GM12878 (cell line): ENCODE measurements around the gene NLRC5. TPM values are rescaled to one million over a fixed set of nuclear protein-coding genes. Genes with fewer than 3 reads are reported as not detected.

Experiments used
- CBX3 ChIP-seq: fragments of 200-600 bp; sonication (generic); IDR thresholded peaks from 2 replicates; pipeline ENCODE4 v1.6.1; 2016; ENCODE audit warnings: low read depth, borderline replicate concordance
- FOXK2 ChIP-seq: fragments of 450-650 bp; IDR thresholded peaks from 2 replicates; pipeline ENCODE4 v1.6.1; 2017; ENCODE audit warnings: mild to moderate bottlenecking, moderate library complexity
- GATAD2B ChIP-seq: fragments of 450-650 bp; conservative IDR thresholded peaks from 2 replicates; pipeline ENCODE4 v1.6.1; 2017; ENCODE audit warnings: low read depth, mild to moderate bottlenecking, moderate library complexity
- MEF2A ChIP-seq: IDR thresholded peaks from 2 replicates; pipeline ENCODE4 v1.6.1; 2011; ENCODE audit warnings: low read depth, mild to moderate bottlenecking, low read length, moderate library complexity; ENCODE audit not compliant: insufficient read depth
- NR2C1 ChIP-seq: fragments of 450-650 bp; IDR thresholded peaks from 2 replicates; pipeline ENCODE4 v1.6.1; 2017; ENCODE audit warnings: antibody characterized with exemption, mild to moderate bottlenecking, moderate library complexity
- PAX8 ChIP-seq: fragments of 450-650 bp; IDR thresholded peaks from 2 replicates; pipeline ENCODE4 v1.6.1; 2017; ENCODE audit warnings: mild to moderate bottlenecking, moderate library complexity
- POU2F2 ChIP-seq: IDR thresholded peaks from 3 replicates; pipeline ENCODE4 v1.6.1; 2011; ENCODE audit warnings: low read depth, mild to moderate bottlenecking, low read length, borderline replicate concordance
- SMAD5 ChIP-seq: IDR thresholded peaks from 2 replicates; pipeline ENCODE4 v1.6.1; 2016; ENCODE audit warnings: antibody characterized with exemption, low read depth
- SP1 ChIP-seq: IDR thresholded peaks from one replicate; pipeline ENCODE4 v1.6.1; 2011; ENCODE audit warnings: low read depth, low read length
- TCF12 ChIP-seq: IDR thresholded peaks from 2 replicates; pipeline ENCODE4 v1.6.1; 2011; ENCODE audit warnings: low read depth, mild to moderate bottlenecking, low read length
- TCF3 ChIP-seq: IDR thresholded peaks from 2 replicates; pipeline ENCODE4 v1.6.1; 2012; ENCODE audit warnings: low read depth, mild to moderate bottlenecking, low read length, borderline replicate concordance; ENCODE audit not compliant: insufficient read depth
- TCF7 ChIP-seq: IDR thresholded peaks from 2 replicates; pipeline ENCODE4 v1.6.1; 2014; ENCODE audit warnings: antibody characterized with exemption, borderline replicate concordance
- USF2 ChIP-seq: IDR thresholded peaks from 2 replicates; pipeline ENCODE4 v1.6.1; 2011; ENCODE audit warnings: low read depth, low read length, improper control_type of control experiment, borderline replicate concordance
- WRNIP1 ChIP-seq: IDR thresholded peaks from 2 replicates; pipeline ENCODE4 v1.6.1; 2011; ENCODE audit warnings: low read depth, low read length, improper control_type of control experiment, borderline replicate concordance
- YY1 ChIP-seq: IDR thresholded peaks from 2 replicates; pipeline ENCODE4 v1.6.1; 2011; ENCODE audit warnings: low read depth, mild to moderate bottlenecking, low read length
- ZNF24 ChIP-seq: fragments of 450-650 bp; IDR thresholded peaks from 2 replicates; pipeline ENCODE4 v1.6.1; 2017; ENCODE audit warnings: antibody characterized with exemption, mild to moderate bottlenecking
- polyA plus RNA-seq, 11 experiments: library from polyadenylated mRNA; depleted of rRNA in 4 of 11; unstranded in 6 of 11; stranded (reverse) in 5 of 11; fragments of >200 nt; fragmentation: Nextera tagmentation in 4 of 11; fragmentation: Illumina TruSeq in 1 of 11; extraction: Ambion mirVana in 4 of 11; extraction: Trizol in 1 of 11; gene quantifications; 1 replicate in 1 of 11; 2 replicates in 10 of 11; pipeline versions ENCODE4 v1.2.1 to v1.2.3, GENCODE V29; 2011 to 2016; ENCODE audit warnings: inconsistent platforms in 2 of 11, missing spikeins in 2 of 11, low read depth in 1 of 11
- total RNA-seq, 4 experiments: library from RNA; depleted of rRNA in 3 of 4; stranded (reverse); fragments of >200 nt in 3 of 4; fragmentation: Illumina TruSeq in 1 of 4; extraction: Trizol in 1 of 4; gene quantifications; 2 replicates each; pipeline versions ENCODE4 v1.2.1 to v1.2.3, GENCODE V29; 2013 to 2021
- TF ChIP-seq, protein P1 (sequence below): fragments of 450-650 bp; IDR thresholded peaks from 2 replicates; pipeline ENCODE4 v1.6.1; 2016; ENCODE audit warnings: mild to moderate bottlenecking
- TF ChIP-seq, protein P2 (sequence below): fragments of 450-650 bp; formaldehyde crosslinking; IDR thresholded peaks from 2 replicates; pipeline ENCODE4 v1.4.0; 2020; ENCODE audit warnings: mild to moderate bottlenecking, moderate library complexity
- TF ChIP-seq, protein P3 (sequence below): fragments of 450-650 bp; IDR thresholded peaks from 2 replicates; pipeline ENCODE4 v1.6.1; 2017; ENCODE audit warnings: mild to moderate bottlenecking, moderate library complexity

NLRC5 gene
- total and polyA plus RNA-seq, 10 of the 15 experiments (the other 5 are each of a cell fraction or from before 2014, with no cell fraction given), result 13.1 to 105 (median 57.3) TPM

- TF ChIP-seq TCF7 (no peak), TCF3 (0 out of 2 replicates have a peak, but pooled peaks have one; percentile 57), ZNF24 (no peak), NR2C1 (no peak), YY1 (peak; percentile 40; the same call in 1 of the 2 replicates), MEF2A (0 out of 2 replicates have a peak, but pooled peaks have one; percentile 31), PAX8 (no peak), WRNIP1 (no peak), GATAD2B (peak; percentile 94), TCF12 (peak; percentile 45; the same call in 1 of the 2 replicates), POU2F2 (peak; percentile 71; the same call in 1 of the 3 replicates), USF2 (no peak), CBX3 (no peak), SMAD5 (no peak), FOXK2 (no peak), SP1 (no peak)
- TF ChIP-seq, protein P1, sequence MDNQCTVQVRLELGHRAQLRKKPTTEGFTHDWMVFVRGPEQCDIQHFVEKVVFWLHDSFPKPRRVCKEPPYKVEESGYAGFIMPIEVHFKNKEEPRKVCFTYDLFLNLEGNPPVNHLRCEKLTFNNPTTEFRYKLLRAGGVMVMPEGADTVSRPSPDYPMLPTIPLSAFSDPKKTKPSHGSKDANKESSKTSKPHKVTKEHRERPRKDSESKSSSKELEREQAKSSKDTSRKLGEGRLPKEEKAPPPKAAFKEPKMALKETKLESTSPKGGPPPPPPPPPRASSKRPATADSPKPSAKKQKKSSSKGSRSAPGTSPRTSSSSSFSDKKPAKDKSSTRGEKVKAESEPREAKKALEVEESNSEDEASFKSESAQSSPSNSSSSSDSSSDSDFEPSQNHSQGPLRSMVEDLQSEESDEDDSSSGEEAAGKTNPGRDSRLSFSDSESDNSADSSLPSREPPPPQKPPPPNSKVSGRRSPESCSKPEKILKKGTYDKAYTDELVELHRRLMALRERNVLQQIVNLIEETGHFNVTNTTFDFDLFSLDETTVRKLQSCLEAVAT, result peak; percentile 92
- TF ChIP-seq, protein P2, sequence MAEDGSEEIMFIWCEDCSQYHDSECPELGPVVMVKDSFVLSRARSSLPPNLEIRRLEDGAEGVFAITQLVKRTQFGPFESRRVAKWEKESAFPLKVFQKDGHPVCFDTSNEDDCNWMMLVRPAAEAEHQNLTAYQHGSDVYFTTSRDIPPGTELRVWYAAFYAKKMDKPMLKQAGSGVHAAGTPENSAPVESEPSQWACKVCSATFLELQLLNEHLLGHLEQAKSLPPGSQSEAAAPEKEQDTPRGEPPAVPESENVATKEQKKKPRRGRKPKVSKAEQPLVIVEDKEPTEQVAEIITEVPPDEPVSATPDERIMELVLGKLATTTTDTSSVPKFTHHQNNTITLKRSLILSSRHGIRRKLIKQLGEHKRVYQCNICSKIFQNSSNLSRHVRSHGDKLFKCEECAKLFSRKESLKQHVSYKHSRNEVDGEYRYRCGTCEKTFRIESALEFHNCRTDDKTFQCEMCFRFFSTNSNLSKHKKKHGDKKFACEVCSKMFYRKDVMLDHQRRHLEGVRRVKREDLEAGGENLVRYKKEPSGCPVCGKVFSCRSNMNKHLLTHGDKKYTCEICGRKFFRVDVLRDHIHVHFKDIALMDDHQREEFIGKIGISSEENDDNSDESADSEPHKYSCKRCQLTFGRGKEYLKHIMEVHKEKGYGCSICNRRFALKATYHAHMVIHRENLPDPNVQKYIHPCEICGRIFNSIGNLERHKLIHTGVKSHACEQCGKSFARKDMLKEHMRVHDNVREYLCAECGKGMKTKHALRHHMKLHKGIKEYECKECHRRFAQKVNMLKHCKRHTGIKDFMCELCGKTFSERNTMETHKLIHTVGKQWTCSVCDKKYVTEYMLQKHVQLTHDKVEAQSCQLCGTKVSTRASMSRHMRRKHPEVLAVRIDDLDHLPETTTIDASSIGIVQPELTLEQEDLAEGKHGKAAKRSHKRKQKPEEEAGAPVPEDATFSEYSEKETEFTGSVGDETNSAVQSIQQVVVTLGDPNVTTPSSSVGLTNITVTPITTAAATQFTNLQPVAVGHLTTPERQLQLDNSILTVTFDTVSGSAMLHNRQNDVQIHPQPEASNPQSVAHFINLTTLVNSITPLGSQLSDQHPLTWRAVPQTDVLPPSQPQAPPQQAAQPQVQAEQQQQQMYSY (CRISPR knock-in tag), result no peak
- TF ChIP-seq, protein P3, sequence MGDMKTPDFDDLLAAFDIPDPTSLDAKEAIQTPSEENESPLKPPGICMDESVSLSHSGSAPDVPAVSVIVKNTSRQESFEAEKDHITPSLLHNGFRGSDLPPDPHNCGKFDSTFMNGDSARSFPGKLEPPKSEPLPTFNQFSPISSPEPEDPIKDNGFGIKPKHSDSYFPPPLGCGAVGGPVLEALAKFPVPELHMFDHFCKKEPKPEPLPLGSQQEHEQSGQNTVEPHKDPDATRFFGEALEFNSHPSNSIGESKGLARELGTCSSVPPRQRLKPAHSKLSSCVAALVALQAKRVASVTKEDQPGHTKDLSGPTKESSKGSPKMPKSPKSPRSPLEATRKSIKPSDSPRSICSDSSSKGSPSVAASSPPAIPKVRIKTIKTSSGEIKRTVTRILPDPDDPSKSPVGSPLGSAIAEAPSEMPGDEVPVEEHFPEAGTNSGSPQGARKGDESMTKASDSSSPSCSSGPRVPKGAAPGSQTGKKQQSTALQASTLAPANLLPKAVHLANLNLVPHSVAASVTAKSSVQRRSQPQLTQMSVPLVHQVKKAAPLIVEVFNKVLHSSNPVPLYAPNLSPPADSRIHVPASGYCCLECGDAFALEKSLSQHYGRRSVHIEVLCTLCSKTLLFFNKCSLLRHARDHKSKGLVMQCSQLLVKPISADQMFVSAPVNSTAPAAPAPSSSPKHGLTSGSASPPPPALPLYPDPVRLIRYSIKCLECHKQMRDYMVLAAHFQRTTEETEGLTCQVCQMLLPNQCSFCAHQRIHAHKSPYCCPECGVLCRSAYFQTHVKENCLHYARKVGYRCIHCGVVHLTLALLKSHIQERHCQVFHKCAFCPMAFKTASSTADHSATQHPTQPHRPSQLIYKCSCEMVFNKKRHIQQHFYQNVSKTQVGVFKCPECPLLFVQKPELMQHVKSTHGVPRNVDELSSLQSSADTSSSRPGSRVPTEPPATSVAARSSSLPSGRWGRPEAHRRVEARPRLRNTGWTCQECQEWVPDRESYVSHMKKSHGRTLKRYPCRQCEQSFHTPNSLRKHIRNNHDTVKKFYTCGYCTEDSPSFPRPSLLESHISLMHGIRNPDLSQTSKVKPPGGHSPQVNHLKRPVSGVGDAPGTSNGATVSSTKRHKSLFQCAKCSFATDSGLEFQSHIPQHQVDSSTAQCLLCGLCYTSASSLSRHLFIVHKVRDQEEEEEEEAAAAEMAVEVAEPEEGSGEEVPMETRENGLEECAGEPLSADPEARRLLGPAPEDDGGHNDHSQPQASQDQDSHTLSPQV, result 0 out of 2 replicates have a peak, but pooled peaks have one; percentile 10
Observed at GRCh38 chr16:56988948-56989945, at the start of gene NLRC5 (continued).
